ENCODE measurements around the gene PANK4. TPM values are rescaled to one million over a fixed set of nuclear protein-coding genes. Genes with fewer than 3 reads are reported as not detected.
A peak's percentile ranks its signal among the peaks of the same experiment; 100 is the strongest.
"Not testable (repeated sequence)": the region's sequence is repeated elsewhere in the genome, so short reads cannot be mapped to it uniquely, and the experiment has no call there.

PANK4 gene
- total and polyA plus RNA-seq, 12 donors: 13.8 to 50.2 (median 28.4) TPM

DNA sequence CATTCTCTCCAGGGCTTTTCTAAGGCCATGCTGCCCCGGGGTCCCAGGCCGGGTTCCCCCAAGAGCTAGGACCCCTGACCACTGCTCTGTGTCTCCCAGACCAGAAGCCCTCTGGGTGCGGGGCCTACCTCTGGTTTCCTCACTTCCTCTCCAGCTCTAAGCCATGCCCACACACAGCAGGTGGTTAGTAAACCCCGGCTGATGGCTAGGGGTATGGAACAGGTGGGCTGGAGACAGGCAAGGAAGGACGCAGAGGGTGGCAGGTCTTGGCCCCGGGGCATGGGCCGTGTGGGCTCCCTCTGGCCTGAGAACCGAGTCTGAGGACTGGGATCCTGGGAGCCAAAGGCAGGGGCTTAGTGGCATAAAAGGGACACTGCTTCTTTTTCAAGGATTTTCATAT, 66.2 kb downstream of the PANK4 start:
- peaks cover 23% of the 10 kb centered on the region for H3K27me3 ChIP-seq
- intact Hi-C loops (cut with DNase I): loop anchor here in 1 of 2 donors (5.0 kb wide), 1 partner anchor 72 kb away; the partner anchor contains the start of gene HES5
- 58 to 79% (median 74%) methylated on average over 3 to 8 of the region's 8 CpGs for WGBS, 4 donors

DNA sequence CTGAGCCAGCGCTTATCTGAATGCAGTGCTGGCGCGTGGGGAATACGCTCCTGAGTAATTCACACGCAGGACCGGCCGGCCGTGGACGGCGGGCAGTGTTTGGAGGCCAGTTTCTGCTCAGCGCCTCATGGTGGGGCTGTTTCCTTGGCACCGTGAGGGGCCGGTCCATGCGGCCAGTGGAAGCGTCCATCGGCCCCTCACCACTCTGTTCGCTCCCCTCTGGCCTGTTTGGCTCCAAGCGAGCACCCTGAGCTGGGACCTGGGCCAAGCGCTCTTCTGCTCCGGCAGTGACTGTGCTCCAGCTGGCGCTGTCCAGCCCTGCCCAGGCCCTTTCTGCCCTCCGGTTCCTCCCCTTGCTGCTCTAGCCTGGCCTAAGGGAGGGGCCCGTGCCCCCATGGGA, 66.6 kb downstream of the PANK4 start:
- DNase-seq: peak in 6 of 7 donors; percentile 70 to 92 (median 82)
- WGBS, 4 donors: 41 to 45% (median 43%) methylated on average over 6 to 23 of the region's 23 CpGs; no CpG with 5 or more reads in 1 of the 4 donors
- intact Hi-C loops (cut with DNase I): loop anchor here in 1 of 2 donors (5.0 kb wide), 1 partner anchor 73 kb away; the partner anchor contains the start of gene HES5

More for the DNA sequence above, 66.2 kb downstream of the PANK4 start:
- DNase-seq: no peak
- H3K9me3 ChIP-seq (replicated peaks in 1 of 3): no peaks in the 10 kb centered on the region
- H3K4me3 ChIP-seq: no peak overlapping the region
- H3K4me1 ChIP-seq (replicated peaks in 1 of 2): peaks cover 7 to 22% of the 10 kb centered on the region in 2 donors
- H3K36me3 ChIP-seq (replicated peaks in 1 of 2): no peaks in the 10 kb centered on the region
- no peak overlapping the region for H3K27ac ChIP-seq
- no peak for TF ChIP-seq POLR2A (IDR thresholded peaks at IDR 0.05)
- TF ChIP-seq, protein P1, sequence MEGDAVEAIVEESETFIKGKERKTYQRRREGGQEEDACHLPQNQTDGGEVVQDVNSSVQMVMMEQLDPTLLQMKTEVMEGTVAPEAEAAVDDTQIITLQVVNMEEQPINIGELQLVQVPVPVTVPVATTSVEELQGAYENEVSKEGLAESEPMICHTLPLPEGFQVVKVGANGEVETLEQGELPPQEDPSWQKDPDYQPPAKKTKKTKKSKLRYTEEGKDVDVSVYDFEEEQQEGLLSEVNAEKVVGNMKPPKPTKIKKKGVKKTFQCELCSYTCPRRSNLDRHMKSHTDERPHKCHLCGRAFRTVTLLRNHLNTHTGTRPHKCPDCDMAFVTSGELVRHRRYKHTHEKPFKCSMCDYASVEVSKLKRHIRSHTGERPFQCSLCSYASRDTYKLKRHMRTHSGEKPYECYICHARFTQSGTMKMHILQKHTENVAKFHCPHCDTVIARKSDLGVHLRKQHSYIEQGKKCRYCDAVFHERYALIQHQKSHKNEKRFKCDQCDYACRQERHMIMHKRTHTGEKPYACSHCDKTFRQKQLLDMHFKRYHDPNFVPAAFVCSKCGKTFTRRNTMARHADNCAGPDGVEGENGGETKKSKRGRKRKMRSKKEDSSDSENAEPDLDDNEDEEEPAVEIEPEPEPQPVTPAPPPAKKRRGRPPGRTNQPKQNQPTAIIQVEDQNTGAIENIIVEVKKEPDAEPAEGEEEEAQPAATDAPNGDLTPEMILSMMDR (IDR thresholded peaks at IDR 0.05): no peak

DNA sequence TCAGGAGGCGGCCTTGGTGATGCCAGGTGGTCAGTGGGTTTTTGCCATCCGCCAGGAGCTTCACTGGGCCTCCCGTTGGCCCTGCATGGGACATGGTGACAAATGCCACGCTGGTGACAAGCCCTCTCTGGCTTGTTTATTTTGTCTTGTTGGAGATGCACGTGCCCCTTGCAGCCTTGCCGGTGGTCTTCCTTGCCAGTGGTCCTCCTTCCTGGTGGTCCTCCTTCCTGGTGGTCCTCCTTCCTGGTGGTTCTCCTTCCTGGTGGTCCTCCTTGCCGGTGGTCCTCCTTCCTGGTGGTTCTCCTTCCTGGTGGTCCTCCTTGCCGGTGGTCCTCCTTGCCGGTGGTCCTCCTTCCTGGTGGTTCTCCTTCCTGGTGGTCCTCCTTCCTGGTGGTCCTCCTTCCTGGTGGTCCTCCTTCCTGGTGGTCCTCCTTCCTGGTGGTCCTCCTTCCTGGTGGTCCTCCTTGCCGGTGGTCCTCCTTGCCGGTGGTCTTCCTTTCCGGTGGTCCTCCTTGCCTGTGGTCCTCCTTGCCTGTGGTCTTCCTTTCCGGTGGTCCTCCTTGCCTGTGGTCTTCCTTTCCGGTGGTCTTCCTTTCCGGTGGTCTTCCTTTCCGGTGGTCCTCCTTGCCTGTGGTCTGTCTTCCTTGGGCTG, 67.2 kb downstream of the PANK4 start:
- peaks cover 7 to 18% of the 10 kb centered on the region in 2 donors for H3K4me1 ChIP-seq (replicated peaks in 1 of 2)
- WGBS, 4 donors: 70 to 79% (median 75%) methylated on average over 6 to 16 of the region's 16 CpGs
- intact Hi-C loops (cut with DNase I); H3K27ac ChIP-seq; H3K36me3 ChIP-seq (replicated peaks in 1 of 2); DNase-seq; H3K9me3 ChIP-seq (replicated peaks in 1 of 3); H3K4me3 ChIP-seq: not testable (repeated sequence)
- H3K27me3 ChIP-seq: peaks cover 23% of the 10 kb centered on the region

More for the DNA sequence above, 66.6 kb downstream of the PANK4 start:
- H3K4me3 ChIP-seq: no peak overlapping the region
- no peaks in the 10 kb centered on the region for H3K9me3 ChIP-seq (replicated peaks in 1 of 3)
- peaks cover 7 to 18% of the 10 kb centered on the region in 2 donors for H3K4me1 ChIP-seq (replicated peaks in 1 of 2)
- TF ChIP-seq, protein P1 (IDR thresholded peaks at IDR 0.05): peak in 5 of 6 experiments; percentile 25 to 47 (median 40)
- no peak for TF ChIP-seq POLR2A (IDR thresholded peaks at IDR 0.05)
- H3K27me3 ChIP-seq: peaks cover 23% of the 10 kb centered on the region
- H3K36me3 ChIP-seq (replicated peaks in 1 of 2): no peaks in the 10 kb centered on the region
- H3K27ac ChIP-seq: no peak overlapping the region

GRCh38 chr1:2458687-2459086, 67.7 kb downstream of the PANK4 start:
- intact Hi-C loops (cut with DNase I): no loop called here
- no peaks in the 10 kb centered on the region for H3K36me3 ChIP-seq (replicated peaks in 1 of 2)
- DNase-seq: no peak
- no peak for TF ChIP-seq POLR2A (IDR thresholded peaks at IDR 0.05)
- TF ChIP-seq, protein P1 (IDR thresholded peaks at IDR 0.05): no peak
- WGBS, 4 donors: 60 to 86% (median 82%) methylated on average over 4 to 18 of the region's 18 CpGs
- H3K4me1 ChIP-seq (replicated peaks in 1 of 2): peaks cover 7 to 18% of the 10 kb centered on the region in 2 donors
- no peak overlapping the region for H3K27ac ChIP-seq
- peaks cover 23% of the 10 kb centered on the region for H3K27me3 ChIP-seq
- no peak overlapping the region for H3K4me3 ChIP-seq
- H3K9me3 ChIP-seq (replicated peaks in 1 of 3): no peaks in the 10 kb centered on the region

Other genes starting within 250 kb of the PANK4 start
- 10 to 100 TPM in 3 of 9 donors, 1 to 10 TPM in 6; 5.6 to 14.1 (median 8.9) TPM for gene MORN1, start 135.0 kb downstream of the PANK4 start, total RNA-seq
- 10 to 100 TPM in 1 of 3 donors, 1 to 10 TPM in 2; 1.8 to 12.1 (median 5.9) TPM for gene MORN1, start 135.0 kb downstream of the PANK4 start, polyA plus RNA-seq
- gene RER1, start 134.8 kb downstream of the PANK4 start, total RNA-seq: 100 to 1,000 TPM; 106 to 268 (median 185) TPM
- 100 to 1,000 TPM; 149 to 345 (median 150) TPM for gene RER1, start 134.8 kb downstream of the PANK4 start, polyA plus RNA-seq
- gene PEX10, start 114.0 kb downstream of the PANK4 start, total RNA-seq: 10 to 100 TPM; 32.4 to 81.5 (median 45.6) TPM
- gene PEX10, start 114.0 kb downstream of the PANK4 start, polyA plus RNA-seq: 10 to 100 TPM; 25.3 to 53.8 (median 43.8) TPM
- 1 to 10 TPM in 5 of 9 donors, under 1 TPM in 3, not detected in 1; 0.22 to 6.1 (median 1.7) TPM for gene PLCH2, start 50.3 kb downstream of the PANK4 start, total RNA-seq
- 10 to 100 TPM in 2 of 3 donors, 1 to 10 TPM in 1; 2.4 to 66.3 (median 11.4) TPM for gene PLCH2, start 50.3 kb downstream of the PANK4 start, polyA plus RNA-seq
- gene HES5, start 3.7 kb upstream of the PANK4 start, total RNA-seq: under 1 TPM in 1 of 9 donors, not detected in 8; 0.28 TPM
- not detected for gene HES5, start 3.7 kb upstream of the PANK4 start, polyA plus RNA-seq
- gene TNFRSF14, start 29.8 kb upstream of the PANK4 start, total RNA-seq: 100 to 1,000 TPM in 6 of 9 donors, 10 to 100 TPM in 2, 1 to 10 TPM in 1; 7.0 to 127 (median 115) TPM
- gene TNFRSF14, start 29.8 kb upstream of the PANK4 start, polyA plus RNA-seq: 100 to 1,000 TPM in 2 of 3 donors, 10 to 100 TPM in 1; 11.6 to 554 (median 238) TPM
- 10 to 100 TPM; 16.9 to 64.0 (median 32.1) TPM for gene PRXL2B, start 60.2 kb upstream of the PANK4 start, total RNA-seq
- gene PRXL2B, start 60.2 kb upstream of the PANK4 start, polyA plus RNA-seq: 10 to 100 TPM; 19.8 to 39.7 (median 25.8) TPM
- 1 to 10 TPM in 8 of 9 donors, under 1 TPM in 1; 0.30 to 4.2 (median 1.6) TPM for gene MMEL1, start 106.4 kb upstream of the PANK4 start, total RNA-seq
- gene MMEL1, start 106.4 kb upstream of the PANK4 start, polyA plus RNA-seq: 1 to 10 TPM; 2.9 to 8.2 (median 7.4) TPM